Spleen (tissue), 11 donors: Measurements from ENCODE around the gene ETF1. TPM values are rescaled to one million over a fixed set of nuclear protein-coding genes. Genes with fewer than 3 reads are reported as not detected.
A peak's percentile ranks its signal among the peaks of the same experiment; 100 is the strongest.

ENCODE experiments used
- DNase-seq: peaks from one replicate; pipeline ENCODE4 v3.0.0-alpha.2; 2020
- H3K27ac ChIP-seq, 8 donors: fragments of 200-600 bp; sonication (generic) in 7 of 8; 1 replicate in 4 of 8; 2 replicates in 4 of 8; pipeline versions ENCODE4 v1.5.0 to v1.8.0; 2016 to 2021; ENCODE audit warnings: inconsistent platforms in 4 of 8, mild to moderate bottlenecking in 4 of 8, moderate library complexity in 1 of 8
- H3K27me3 ChIP-seq, 7 donors: fragments of 200-600 bp; sonication (generic) in 6 of 7; replicated peaks in 1 of 7; 1 replicate in 4 of 7; 2 replicates in 3 of 7; pipeline versions ENCODE4 v1.5.0 to v1.8.0; 2016 to 2021; ENCODE audit warnings: inconsistent platforms in 3 of 7, mild to moderate bottlenecking in 1 of 7
- H3K36me3 ChIP-seq, 6 donors: fragments of 200-600 bp; sonication (generic) in 5 of 6; 1 replicate in 4 of 6; 2 replicates in 2 of 6; pipeline versions ENCODE4 v1.5.0 to v1.8.0; 2016 to 2021; ENCODE audit warnings: inconsistent platforms in 2 of 6
- H3K4me1 ChIP-seq, 6 donors: fragments of 200-600 bp; sonication (generic) in 5 of 6; 1 replicate in 3 of 6; 2 replicates in 3 of 6; pipeline versions ENCODE4 v1.5.0 to v1.8.0; 2016 to 2021; ENCODE audit warnings: inconsistent platforms in 3 of 6
- H3K4me3 ChIP-seq, 8 donors: fragments of 200-600 bp; sonication (generic) in 7 of 8; 1 replicate in 4 of 8; 2 replicates in 4 of 8; pipeline versions ENCODE4 v1.5.0 to v1.8.0; 2016 to 2021; ENCODE audit warnings: inconsistent platforms in 4 of 8, mild to moderate bottlenecking in 4 of 8, moderate library complexity in 2 of 8
- H3K9me3 ChIP-seq, 8 donors: fragments of 200-600 bp; sonication (generic) in 7 of 8; 1 replicate in 4 of 8; 2 replicates in 4 of 8; pipeline versions ENCODE4 v1.5.0 to v1.8.0; 2016 to 2021; ENCODE audit warnings: inconsistent platforms in 4 of 8
- CTCF ChIP-seq, 11 experiments: fragments of 200-600 bp in 7 of 11; fragments of 450-650 bp in 4 of 11; sonication (generic) in 4 of 11; IDR thresholded peaks in 8 of 11; conservative IDR thresholded peaks in 3 of 11; 1 replicate in 7 of 11; 2 replicates in 4 of 11; pipeline versions ENCODE4 v1.4.0 to v1.8.0; 2016 to 2021; ENCODE audit warnings: antibody characterized with exemption in 11 of 11, inconsistent platforms in 4 of 11, mild to moderate bottlenecking in 1 of 11
- POLR2A ChIP-seq, 3 donors: fragments of 450-650 bp; IDR thresholded peaks; one replicate each; pipeline ENCODE4 v1.5.1; 2017; ENCODE audit warnings: antibody characterized with exemption in 3 of 3, mild to moderate bottlenecking in 1 of 3
- POLR2AphosphoS5 ChIP-seq, 3 donors: sonication (generic); formaldehyde crosslinking; IDR thresholded peaks; one replicate each; pipeline ENCODE4 v1.5.1; 2017; ENCODE audit warnings: antibody characterized with exemption in 3 of 3
- WGBS, 5 donors: extraction: QIAGEN DNeasy Blood & Tissue Kit in 3 of 5; methylation state at CpG; one replicate each; pipeline versions ENCODE4 v1.1.5 to v1.1.7; 2013 to 2018; 5-methylcytosine and 5-hydroxymethylcytosine counted together
- intact Hi-C: fragments of 100-400 bp; cut with DNase I; formaldehyde crosslinking; loops from one replicate; pipeline ENCODE4 v1.15.0; 2023; ENCODE audit warnings: low total_unique reads
- polyA plus RNA-seq, 3 donors: library from polyadenylated mRNA; stranded (reverse); fragments of 200-250 nt; gene quantifications; one replicate each; pipeline ENCODE4 v1.2.1, GENCODE V29; 2013
- total RNA-seq, 7 donors: library from RNA; depleted of rRNA in 3 of 7; stranded (reverse); fragments of >200 nt in 3 of 7; fragmentation: NEBNext Ultra II Directional in 4 of 7; extraction: Animal tissue kit (Norgen Biotek cat#: 25700) in 4 of 7; gene quantifications; one replicate each; pipeline versions ENCODE4 v1.1.0 to v1.2.1, GENCODE V29; 2016 to 2021
- donor health status: healthy with polysubstance abuse.
- donor health status: DM: no; HTN: no; CAD: no; lungs with moderate emphysema.
- donor health status: DM: no; HTN: no; CAD: no.
- donor health status: Bipolar disorder and iron deficiency.
- donor health status: healthy.
- donor health status: DM: no; HTN: no; CAD: no.
- donor health status: DM: yes; HTN: yes; CAD: no.

The ETF1 gene
- total and polyA plus RNA-seq, 10 donors: 21.3 to 78.8 (median 54.0) TPM

GRCh38 chr5:138460032-138460693 is 82.9 kb downstream of the ETF1 start:
- WGBS, 5 donors: 88 to 93% (median 90%) methylated on average over 4 of the region's 4 CpGs
- intact Hi-C loops: no loop called here
- TF ChIP-seq POLR2A (IDR thresholded peaks at IDR 0.05) (no peak), CTCF (IDR thresholded peaks at IDR 0.05 in 8 of 11, conservative IDR thresholded peaks at IDR 0.05 in 3 of 11) (no peak), POLR2AphosphoS5 (IDR thresholded peaks at IDR 0.05) (no peak)
- Histone ChIP-seq H3K27ac (peak overlapping the region in 4 of 8 donors; percentile 58 to 77 (median 65)), H3K27me3 (no peaks in the 10 kb centered on the region), H3K4me3 (no peak overlapping the region), H3K4me1 (peaks cover 4 to 58% (median 31%) of the 10 kb centered on the region in 6 donors), H3K36me3 (no peaks in the 10 kb centered on the region), H3K9me3 (no peaks in the 10 kb centered on the region)
- no peak for DNase-seq

- peak; percentile 92 for DNase-seq
- Histone ChIP-seq H3K27me3 (no peaks in the 10 kb centered on the region), H3K4me1 (peaks cover 4 to 54% (median 31%) of the 10 kb centered on the region in 6 donors), H3K27ac (peak overlapping the region in 5 of 8 donors; percentile 36 to 77 (median 64)), H3K4me3 (no peak overlapping the region), H3K9me3 (no peaks in the 10 kb centered on the region), H3K36me3 (no peaks in the 10 kb centered on the region)
- TF ChIP-seq POLR2A (IDR thresholded peaks at IDR 0.05) (no peak), POLR2AphosphoS5 (IDR thresholded peaks at IDR 0.05) (peak; percentile 63 to 69 (median 67))
- WGBS, 5 donors: 35 to 47% (median 44%) methylated on average over 8 to 11 of the region's 11 CpGs
- intact Hi-C loops: no loop called here
Observed at GRCh38 chr5:138459311-138459933, 83.6 kb downstream of the ETF1 start.

- DNase-seq: no peak
- intact Hi-C loops: no loop called here
- no peak overlapping the region for H3K4me3 ChIP-seq
- no peaks in the 10 kb centered on the region for H3K9me3 ChIP-seq
- TF ChIP-seq CTCF (IDR thresholded peaks at IDR 0.05 in 8 of 11, conservative IDR thresholded peaks at IDR 0.05 in 3 of 11) (no peak), POLR2AphosphoS5 (IDR thresholded peaks at IDR 0.05) (no peak), POLR2A (IDR thresholded peaks at IDR 0.05) (no peak)
- H3K27me3 ChIP-seq: no peaks in the 10 kb centered on the region
- H3K4me1 ChIP-seq: peaks cover 4 to 49% (median 31%) of the 10 kb centered on the region in 6 donors
- H3K36me3 ChIP-seq: no peaks in the 10 kb centered on the region
- 74 to 87% (median 77%) methylated on average over 9 of the region's 9 CpGs for WGBS, 5 donors
- H3K27ac ChIP-seq: peak overlapping the region in 4 of 8 donors; percentile 36 to 77 (median 65)
Observed at GRCh38 chr5:138458856-138459255, 84.2 kb downstream of the ETF1 start.

GRCh38 chr5:138458384-138458783 is 84.7 kb downstream of the ETF1 start:
- Histone ChIP-seq H3K36me3 (no peaks in the 10 kb centered on the region), H3K9me3 (no peaks in the 10 kb centered on the region), H3K27me3 (no peaks in the 10 kb centered on the region), H3K4me3 (no peak overlapping the region), H3K27ac (peak overlapping the region in 3 of 8 donors; percentile 64 to 77 (median 66)), H3K4me1 (peaks cover 3 to 44% (median 27%) of the 10 kb centered on the region in 6 donors)
- DNase-seq: no peak
- intact Hi-C loops: no loop called here
- 18 to 34% (median 21%) methylated on average over 10 to 11 of the region's 11 CpGs for WGBS, 5 donors
- no peak for TF ChIP-seq POLR2A (IDR thresholded peaks at IDR 0.05)
